Embryonic facial prominence (tissue), 1 donor: ENCODE data around the gene CHST8.
"Not testable (repeated sequence)": the region's sequence is repeated elsewhere in the genome, so short reads cannot be mapped to it uniquely, and the experiment has no call there.

Experiments
- DNase-seq: peaks from one replicate; pipeline ENCODE4 v3.0.0-alpha.2; 2016; ENCODE audit errors: extremely low spot score

Gene CHST8, protein sequence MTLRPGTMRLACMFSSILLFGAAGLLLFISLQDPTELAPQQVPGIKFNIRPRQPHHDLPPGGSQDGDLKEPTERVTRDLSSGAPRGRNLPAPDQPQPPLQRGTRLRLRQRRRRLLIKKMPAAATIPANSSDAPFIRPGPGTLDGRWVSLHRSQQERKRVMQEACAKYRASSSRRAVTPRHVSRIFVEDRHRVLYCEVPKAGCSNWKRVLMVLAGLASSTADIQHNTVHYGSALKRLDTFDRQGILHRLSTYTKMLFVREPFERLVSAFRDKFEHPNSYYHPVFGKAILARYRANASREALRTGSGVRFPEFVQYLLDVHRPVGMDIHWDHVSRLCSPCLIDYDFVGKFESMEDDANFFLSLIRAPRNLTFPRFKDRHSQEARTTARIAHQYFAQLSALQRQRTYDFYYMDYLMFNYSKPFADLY

GRCh38 chr19:33621811-33622504 lies at the start of gene CHST8:
CHST8 (plus strand) TSS chr19:33621953; CDS start chr19:33689262, 67,309 bp downstream.
- no peak for DNase-seq

- no peak for DNase-seq
These were observed 48.8 kb upstream of the CHST8 start for GRCh38 chr19:33572929-33573328.

DNA sequence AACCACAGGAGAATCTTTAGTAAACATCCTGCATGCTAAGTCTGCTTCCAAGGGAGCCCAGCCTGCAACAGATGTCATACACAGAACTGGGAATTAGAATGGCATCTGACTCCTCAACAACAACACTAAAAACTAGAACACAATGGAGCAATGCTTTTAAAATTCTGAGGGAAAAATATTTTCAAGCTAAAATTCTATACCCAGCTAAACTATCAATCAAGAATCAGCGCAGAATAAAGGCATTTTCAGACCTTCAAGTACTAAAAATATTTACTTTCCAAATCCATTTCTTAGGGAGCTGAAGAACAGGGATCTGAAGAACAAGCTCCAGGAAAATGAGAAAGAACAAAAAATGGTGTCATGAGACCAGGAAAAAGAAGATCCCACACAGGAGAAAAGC lies 46.9 kb upstream of the CHST8 start:
- no peak for DNase-seq

DNA sequence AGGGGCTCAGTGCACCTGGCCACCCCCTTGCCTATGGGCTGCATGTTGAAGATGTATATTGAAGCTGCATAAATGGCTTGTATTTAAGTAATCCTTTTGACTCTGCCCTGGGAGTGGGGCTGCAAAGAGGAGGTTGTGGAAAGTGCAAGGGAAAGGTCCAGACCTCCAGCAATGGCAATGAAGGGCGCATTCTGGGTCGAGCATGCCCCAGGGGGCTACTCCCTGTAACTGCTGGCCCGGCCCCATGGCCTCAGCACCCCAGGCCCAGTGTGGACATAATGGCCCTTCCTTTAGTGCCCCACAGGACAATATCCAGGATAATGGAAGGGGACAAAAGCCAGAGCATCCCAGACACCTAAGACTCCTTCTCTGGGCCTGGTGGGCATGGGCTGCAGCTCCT lies 43.1 kb upstream of the CHST8 start:
- no peak for DNase-seq

DNA sequence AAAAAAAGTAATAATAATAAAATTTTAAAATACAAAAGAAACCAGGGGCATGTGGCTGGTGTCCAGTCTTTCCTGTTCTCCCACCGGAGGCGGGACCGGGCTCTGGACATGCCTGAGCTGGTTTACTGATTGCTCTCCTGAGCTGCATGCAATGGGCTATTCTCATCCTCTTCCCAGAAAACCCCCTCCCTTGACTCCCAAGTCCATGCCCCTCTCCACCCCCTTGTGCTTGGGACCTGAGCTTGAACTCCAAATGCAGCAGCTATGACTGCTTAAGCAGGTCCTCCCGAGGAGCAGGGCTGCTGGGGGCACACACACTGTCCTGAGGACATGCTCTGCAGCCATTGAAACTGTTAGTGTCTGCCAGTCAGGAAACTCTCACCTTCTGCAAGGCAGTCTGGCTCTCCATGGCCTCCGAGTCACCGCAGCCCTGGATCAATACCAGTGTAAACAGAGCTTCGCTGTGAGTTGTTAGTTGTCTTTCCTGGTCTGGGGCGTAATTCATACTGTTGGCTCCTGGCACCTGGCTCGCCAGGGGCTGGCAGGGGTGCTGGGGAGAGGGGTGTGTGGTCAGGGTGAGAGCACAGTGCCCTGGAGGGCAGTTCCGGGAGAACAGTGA lies 41.6 kb upstream of the CHST8 start:
- no peak for DNase-seq

DNA sequence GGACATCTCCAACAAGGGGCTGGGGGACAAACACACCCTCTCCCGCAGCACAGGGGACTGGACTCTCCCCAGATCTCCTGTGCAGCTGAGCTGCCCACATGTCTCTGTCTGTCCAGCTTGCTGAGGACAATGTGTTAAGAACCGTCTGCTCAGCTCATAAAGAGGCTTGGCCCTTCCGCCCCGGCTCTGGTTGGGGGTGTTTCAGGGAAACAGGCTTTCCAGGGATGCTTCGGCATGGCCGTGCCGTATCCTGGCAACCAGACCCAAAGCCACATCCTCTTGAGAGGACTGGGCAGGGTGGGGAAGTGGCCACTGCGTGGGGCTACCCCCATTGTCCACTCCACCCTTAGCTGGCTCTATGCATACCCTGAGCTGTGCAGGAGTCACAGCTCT lies 41.1 kb upstream of the CHST8 start:
- no peak for DNase-seq

DNA sequence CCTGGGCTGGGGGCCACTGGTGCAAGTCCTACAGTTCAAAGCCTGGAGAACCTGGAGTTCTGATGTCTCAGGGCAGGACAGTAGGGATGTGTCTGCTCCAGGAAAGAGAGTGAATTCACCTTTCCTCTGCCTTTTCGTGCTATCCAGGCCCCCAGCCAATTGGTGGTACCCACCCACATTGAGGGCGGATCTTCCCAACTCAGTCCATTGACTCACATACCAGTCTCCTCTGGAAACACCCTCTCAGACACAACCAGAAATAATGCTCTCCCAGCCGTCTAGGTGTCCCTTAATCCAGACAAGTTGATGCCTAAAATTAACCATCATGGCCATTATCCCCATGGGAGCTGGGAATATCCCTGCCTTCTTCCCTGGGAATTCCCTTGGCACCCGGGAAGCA lies 38.8 kb upstream of the CHST8 start:
- no peak for DNase-seq

DNA sequence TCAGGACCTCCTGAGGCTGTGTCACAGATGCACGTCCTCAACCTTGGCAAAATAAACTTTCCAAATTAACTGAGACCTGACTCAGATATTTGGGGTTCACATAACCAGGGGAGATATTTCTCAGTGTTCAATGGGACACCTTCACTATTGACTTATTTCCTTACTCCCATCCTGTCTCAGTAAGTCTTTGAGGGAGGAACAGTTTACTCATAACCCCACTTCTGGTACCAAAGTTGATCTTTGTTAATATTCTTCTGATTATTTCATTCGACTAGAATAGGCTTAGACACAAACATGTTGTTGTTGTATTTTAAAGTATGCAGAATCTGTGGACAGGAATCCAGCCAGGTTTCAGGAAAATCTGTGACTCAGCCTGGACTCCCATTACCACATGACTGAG lies 34.6 kb upstream of the CHST8 start:
- no peak for DNase-seq

- no peak for DNase-seq
These were observed 31.5 kb upstream of the CHST8 start for GRCh38 chr19:33590224-33590623.

- no peak for DNase-seq
These were observed 26.0 kb upstream of the CHST8 start for GRCh38 chr19:33595783-33596182.

DNA sequence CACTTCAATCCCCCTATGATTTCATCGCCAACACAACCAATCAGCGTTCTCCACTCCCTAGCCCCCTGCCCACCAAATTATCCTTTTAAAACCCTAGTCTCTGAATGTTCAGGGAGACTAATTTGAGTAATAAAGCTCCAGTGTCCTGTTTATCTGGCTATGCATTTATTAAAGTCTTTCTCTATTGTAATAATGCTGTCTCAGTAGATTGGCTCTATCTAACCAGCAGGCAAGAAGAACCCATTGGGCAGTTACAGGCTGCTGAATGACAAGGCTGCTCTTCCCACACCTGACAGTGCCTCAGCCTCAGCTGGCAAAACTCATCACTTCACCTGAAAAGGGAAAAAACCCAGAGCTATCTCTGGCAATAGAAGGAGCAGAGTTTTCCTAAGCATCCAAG lies 20.2 kb upstream of the CHST8 start:
- no peak for DNase-seq

GRCh38 chr19:33602576-33603204 lies 19.1 kb upstream of the CHST8 start:
- no peak for DNase-seq

GRCh38 chr19:33603377-33603776 lies 18.4 kb upstream of the CHST8 start:
- DNase-seq: no peak

- DNase-seq: no peak
These were observed 17.1 kb upstream of the CHST8 start for GRCh38 chr19:33604651-33605050.

- not testable (repeated sequence) for DNase-seq
These were observed 15.9 kb upstream of the CHST8 start for GRCh38 chr19:33605803-33606295.

DNA sequence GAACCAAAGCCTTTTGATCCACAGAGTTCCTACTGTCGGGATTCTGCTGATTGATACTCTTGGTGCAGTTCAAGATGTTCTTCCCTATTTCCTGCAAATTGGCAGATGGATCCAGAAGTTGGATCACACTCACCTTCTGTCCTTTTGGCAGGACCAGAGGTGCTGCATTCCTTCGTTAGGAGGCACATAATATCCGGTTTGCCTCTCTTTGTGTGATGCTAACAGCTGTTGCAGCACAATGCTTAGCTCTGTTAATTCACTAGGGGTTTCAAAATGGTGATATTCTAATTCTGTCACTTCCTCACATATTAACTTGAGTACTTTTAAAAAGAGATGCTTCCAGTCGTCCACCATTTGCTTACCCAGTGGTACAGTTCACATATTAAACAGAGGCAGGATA lies 15.2 kb upstream of the CHST8 start:
- no peak for DNase-seq

- no peak for DNase-seq
These were observed 12.4 kb upstream of the CHST8 start for GRCh38 chr19:33609353-33609752.

DNA sequence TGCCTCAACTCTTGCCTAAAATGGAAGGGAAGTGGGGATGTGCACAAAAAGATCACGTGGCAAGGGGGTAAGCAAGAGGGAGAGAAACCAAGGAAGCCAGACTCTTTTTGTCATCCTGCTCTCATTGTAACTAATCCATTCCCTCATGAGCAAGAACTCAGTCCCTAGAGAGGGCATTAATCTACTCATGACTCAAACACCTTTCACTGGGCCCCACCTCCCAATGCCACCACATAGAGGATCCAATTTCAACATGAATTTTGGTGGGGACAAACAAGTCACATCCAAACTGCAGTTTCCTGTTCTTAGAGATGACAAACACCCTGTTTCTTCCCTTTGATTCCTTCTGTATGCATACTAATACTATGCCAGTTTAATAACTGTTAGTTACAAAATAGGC lies 11.2 kb upstream of the CHST8 start:
- DNase-seq: no peak

- DNase-seq: no peak
These were observed 8.7 kb upstream of the CHST8 start for GRCh38 chr19:33612928-33613619.

- no peak for DNase-seq
These were observed 8.1 kb upstream of the CHST8 start for GRCh38 chr19:33613620-33614000.

DNA sequence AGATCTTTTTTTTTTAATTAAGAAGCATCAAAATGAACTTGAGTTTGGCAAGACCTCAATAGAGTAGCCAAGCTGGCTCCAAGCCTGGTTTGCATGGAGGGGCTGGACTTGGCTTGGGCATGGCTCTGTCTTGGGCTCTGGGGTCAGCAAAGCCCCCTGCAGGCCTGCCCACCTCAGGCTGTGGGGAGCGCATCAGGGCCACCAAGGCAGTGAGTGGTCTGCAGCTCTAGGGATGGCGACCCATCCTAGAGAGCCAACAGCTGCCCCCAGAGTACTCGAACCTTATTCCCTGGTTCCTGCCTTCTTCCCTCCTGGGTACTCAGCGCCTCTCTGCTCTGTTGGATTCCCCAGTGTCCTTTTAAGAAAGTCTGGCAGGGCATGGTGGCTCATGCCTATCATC lies 5.4 kb upstream of the CHST8 start:
- no peak for DNase-seq

GRCh38 chr19:33616857-33617256 lies 4.9 kb upstream of the CHST8 start:
- no peak for DNase-seq
